NOMO-1 treated with DMSO at 0.1 percent for 48 hours (cell line): ENCODE results near the gene ZNF835.

Experiments
- DNase-seq: peaks from one replicate; lab custom pipeline; 2025; ENCODE audit not compliant: unreplicated experiment; lab: John Stamatoyannopoulos, UW

Gene ZNF835

GRCh38 chr19:56663931-56664500, 7.5 kb downstream of the ZNF835 start:
- DNase-seq = no peak

DNA sequence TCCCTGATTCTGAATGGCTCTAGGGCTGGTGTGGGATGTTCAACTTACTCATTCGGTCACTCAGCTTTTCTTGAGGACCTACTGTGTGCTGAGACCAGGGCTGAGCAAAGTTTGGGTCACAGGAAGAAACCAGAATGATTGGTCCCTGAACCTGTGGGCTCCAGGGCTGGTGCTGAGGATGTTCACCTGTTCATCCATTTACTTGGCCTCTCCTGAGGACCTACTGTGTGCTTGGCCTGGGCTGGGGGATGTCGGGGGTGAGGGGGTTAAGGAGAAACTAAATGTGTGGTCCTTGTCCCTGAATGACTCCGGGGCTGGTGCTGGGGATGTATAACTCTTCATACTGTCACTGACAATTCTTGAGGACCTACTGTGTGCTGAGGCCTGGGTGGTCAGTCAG, 10.3 kb downstream of the ZNF835 start:
- no peak for DNase-seq

GRCh38 chr19:56660381-56661107, 11.0 kb downstream of the ZNF835 start:
- DNase-seq = no peak

- no peak for DNase-seq
Measured at GRCh38 chr19:56654151-56654550, 17.4 kb downstream of the ZNF835 start.

DNA sequence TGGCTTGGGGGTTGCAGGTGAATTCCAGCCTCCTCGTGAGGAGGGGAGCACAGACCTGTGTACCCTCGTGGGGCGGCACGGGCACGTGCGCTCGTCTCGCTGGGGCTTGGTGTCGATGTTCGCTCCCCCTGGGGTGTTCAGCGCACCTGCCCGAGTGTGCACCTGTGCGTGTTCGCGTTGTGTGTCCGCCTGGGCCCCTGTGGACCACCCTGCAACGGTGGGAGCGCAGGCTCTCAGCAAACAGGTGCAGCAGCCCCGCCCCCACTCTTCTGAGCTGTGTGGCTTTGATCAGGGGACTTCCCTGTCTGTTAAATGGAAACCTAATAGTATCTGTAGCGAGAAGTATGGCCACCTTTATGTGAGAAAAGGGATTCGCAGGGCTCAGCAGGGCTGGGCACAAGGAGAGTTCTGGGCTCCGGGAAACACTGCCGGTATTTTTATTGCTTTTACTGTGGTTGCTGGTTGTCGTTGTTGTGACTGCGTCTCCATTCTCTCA, 28.0 kb downstream of the ZNF835 start:
- DNase-seq = no peak

DNA sequence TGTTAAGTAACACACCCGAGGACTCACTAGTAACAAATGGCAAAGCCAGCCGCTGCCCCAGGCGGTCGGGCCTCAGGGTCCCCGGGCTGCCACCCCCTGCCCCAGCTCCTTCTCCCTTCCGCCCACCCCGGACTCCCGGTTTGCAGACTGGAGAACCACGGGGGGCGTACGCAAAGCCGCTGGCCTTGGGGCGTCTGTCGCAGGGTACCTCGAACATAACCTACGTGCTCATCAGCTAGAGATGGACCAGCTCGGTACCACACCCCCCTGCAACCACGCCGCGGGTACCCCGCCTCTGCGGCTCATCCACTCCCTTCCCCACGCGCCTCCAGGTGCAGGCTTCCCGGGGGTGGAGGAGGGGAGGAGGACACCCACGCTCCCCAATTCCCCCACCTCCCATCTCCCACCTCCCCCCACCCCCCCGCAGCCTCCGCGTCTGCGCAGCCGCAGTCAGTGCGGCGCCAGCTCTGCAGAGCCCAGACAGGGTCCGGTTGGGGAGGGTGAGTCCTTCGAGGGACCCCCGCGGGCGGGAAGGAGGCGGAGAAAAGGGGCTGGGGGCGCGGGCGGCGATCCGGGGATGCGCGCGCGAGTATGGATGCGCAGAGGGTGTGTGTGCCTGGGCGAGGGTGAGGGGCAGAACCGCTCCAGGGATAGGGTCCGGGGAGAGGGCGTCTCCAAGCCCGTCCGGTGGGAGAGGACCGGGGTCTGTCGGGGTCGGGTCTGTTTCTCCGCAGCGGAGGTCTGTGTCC, 28.7 kb downstream of the ZNF835 start, which contains the start of gene SMIM17:
Gene SMIM17, plus strand, starts transcription at position 449 of the 749 bp plus-strand sequence. CDS start 2,509 bp downstream, outside the sequence.
- no peak for DNase-seq

DNA sequence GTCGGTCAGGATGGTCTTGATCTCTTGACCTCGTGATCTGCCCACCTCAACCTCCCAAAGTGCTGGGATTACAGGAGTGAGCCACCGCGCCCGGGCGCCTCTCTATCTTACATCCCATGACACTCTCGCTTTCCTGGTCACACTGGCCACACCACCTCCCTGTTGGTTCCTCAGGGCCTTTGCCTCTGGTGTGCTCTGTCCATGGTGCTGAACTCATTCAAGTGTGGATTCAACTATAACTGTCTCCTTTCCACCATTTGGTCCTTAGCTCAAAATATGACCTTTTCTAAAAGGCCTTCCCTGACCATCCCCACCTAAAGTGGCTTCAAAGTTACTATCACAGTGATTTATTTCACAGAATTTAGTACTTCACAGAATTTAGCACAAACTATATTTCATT, 32.3 kb downstream of the ZNF835 start:
- no peak for DNase-seq

DNA sequence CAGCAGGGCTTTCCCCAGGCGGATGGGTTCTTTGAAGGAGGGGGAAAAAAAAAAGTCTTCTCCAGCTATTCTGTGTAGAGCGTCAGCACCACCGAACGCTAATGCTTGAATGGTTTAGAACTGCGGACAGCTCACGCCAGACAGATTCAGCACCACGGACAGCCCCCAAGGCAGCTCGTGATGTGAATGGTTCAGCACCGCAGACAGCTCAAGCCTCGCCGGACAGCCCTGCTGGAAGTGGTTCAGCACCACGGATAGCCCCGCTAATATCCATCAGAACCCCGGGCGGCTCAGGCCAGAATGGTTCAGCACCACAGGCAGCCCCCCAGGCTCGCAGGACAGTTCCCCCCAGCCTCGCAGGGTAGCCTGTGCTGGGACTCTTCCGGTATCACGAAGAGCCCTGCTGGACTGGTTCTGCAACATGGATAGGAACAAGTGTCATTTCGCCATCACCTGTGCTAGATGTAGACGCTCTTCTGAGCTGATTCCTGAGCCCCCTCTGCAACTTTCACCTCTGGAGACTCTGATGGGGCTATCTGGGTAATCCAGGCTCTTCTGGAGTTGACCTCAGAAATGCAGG, 33.5 kb downstream of the ZNF835 start:
- peak; percentile 69 for DNase-seq

- no peak for DNase-seq
Measured at GRCh38 chr19:56633021-56633420, 38.5 kb downstream of the ZNF835 start.

DNA sequence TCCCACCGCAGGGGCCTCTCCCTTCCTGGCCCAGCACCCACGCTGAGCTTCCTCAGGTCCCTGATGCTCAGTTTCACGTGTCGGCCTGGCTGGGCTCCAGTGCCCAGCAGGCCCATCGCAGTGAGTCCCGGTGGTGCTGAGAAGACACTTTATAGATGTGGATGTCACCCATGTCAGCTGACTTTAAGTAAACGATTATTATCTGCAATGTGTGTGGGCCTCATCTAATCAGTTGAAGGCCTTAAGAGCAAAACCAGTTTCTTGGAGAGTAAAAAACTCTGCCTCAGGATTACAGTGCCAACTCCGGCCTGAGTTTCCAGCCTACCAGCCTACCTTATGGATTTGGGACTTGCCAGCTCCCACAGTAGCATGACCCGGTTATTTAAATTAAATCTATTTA, 45.8 kb downstream of the ZNF835 start:
- no peak for DNase-seq

DNA sequence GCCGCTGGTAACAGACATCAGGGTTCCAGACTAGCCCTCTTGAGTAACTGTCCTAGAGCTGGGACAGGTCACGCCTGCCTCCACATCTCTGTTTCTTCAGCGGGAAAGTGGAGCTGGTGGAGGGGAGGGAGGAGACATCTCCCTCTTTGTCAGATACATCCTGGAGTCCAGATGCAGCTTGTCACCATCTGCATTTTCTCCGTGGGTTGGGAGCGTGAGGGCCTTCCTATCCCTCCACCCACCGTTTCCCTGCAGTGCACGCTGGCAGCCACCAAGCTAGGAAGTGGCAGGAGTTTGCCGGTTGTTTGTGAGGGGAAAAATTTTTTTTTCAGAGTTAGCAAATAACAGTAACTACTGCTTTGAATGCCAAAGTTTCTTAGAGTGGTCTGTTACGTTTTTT, 48.6 kb downstream of the ZNF835 start:
- DNase-seq = no peak

DNA sequence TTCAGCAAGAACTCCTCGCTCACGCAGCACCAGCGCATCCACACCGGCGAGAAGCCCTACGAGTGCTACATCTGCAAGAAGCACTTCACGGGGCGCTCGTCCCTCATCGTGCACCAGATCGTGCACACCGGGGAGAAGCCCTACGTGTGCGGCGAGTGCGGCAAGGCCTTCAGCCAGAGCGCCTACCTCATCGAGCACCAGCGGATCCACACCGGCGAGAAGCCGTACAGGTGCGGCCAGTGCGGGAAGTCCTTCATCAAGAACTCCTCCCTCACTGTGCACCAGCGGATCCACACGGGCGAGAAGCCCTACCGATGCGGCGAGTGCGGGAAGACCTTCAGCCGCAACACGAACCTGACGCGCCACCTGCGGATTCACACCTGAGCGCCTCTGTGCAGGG, 49.2 kb downstream of the ZNF835 start:
- no peak for DNase-seq

DNA sequence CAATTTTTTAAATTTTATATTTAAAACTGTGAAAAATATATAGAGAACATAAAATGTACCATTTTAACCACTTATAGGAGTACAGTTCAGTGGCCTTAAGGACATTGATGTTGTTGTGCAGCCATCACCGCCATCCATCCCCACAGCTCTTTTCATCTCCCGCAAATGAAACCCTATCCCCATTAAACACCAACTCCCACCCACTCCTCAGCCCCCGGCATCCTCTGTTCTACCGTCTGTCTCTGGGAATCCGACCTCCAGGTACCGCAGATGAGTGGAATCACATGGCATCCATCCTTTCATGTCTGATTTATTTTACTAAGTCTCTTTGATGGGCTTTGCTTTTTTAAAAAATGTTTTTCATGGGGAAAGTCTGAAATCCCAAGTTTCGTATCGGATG, 52.4 kb downstream of the ZNF835 start:
- DNase-seq = no peak

GRCh38 chr19:56617531-56617930, 54.0 kb downstream of the ZNF835 start:
- DNase-seq = no peak

DNA sequence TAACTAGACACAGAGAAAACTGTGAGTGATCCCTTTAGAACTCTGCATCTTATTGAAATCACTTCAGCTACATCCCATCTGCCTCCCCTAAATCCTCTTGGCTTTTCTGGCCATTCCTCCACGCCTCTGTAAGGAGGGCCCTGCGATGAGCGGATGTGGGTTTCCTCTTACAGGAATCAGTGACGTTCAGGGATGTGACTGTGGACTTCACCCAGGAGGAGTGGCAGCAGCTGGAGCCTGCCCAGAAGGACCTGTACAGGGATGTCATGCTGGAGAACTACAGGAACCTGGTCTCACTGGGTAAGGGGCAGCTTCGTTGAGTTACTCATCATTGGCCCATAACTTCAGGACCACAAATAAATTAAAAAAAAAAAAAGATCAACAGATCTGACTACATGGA, 57.9 kb downstream of the ZNF835 start:
- DNase-seq = no peak

DNA sequence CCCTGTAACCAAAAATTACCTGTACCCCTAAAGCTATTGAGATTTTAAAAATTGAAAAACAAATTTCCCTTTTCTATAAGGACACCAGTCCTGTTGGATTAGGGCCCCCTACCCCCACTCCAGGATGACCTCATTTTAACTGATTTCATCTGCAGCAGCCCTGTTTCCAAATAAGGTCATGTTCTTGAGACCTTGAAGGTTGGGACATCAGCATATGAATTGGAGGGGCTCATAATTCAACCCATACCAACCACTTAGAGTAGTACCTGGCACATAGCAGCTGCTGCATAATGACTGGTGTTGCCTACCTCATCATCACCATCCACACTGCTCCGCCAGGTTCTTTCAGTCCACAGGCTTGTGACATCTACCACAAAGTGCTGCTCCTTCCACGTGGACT, 58.8 kb downstream of the ZNF835 start:
- no peak for DNase-seq
